IMR-90 (cell line): ENCODE measurements around the gene DENND10. TPM values are rescaled to one million over a fixed set of nuclear protein-coding genes. Genes with fewer than 3 reads are reported as not detected.

Experiments used
- ATAC-seq: fragments of 200-7000 bp; cut with Tn5 transposase; 2 replicates; pipeline ENCODE4 v1.9.1; 2020; ENCODE audit warnings: low read depth, mild to moderate bottlenecking, moderate library complexity
- BruUV-seq: library from RNA; stranded (reverse); fragments of 400-500 nt; replicated peaks from 2 replicates; lab custom pipeline; 2021; lab: Mats Ljungman, UMichigan
- CTCF ChIA-PET: fragments of 300-600 bp; formaldehyde crosslinking; extraction: SDS; loops from one replicate; lab custom pipeline; 2021; ENCODE audit warnings: antibody characterized with exemption; lab: Yijun Ruan, JAX
- POLR2A ChIA-PET: fragments of 300-600 bp; sonication (Branson Sonifier 250); formaldehyde crosslinking; loops from one replicate; lab custom pipeline; 2022; ENCODE audit warnings: antibody characterized with exemption; ENCODE audit not compliant: unreplicated experiment; lab: Charles Lee
- DNase-seq: peaks from one replicate; pipeline ENCODE4 v3.0.0; 2013
- H2AFZ ChIP-seq: replicated peaks from 2 replicates; pipeline ENCODE3; 2013; ENCODE audit warnings: low read length, mild to moderate bottlenecking; ENCODE audit not compliant: poor library complexity
- H2AK5ac ChIP-seq: 2 replicates; pipeline ENCODE4 v1.6.1; 2013; ENCODE audit warnings: low read depth, low read length, inconsistent platforms
- H2AK9ac ChIP-seq: replicated peaks from 2 replicates; pipeline ENCODE3; 2013; ENCODE audit warnings: mild to moderate bottlenecking, low read depth, low read length, moderate library complexity; ENCODE audit not compliant: poor library complexity
- H2BK120ac ChIP-seq: 2 replicates; pipeline ENCODE4 v1.6.1; 2013; ENCODE audit warnings: low read depth, low read length, inconsistent platforms
- H2BK15ac ChIP-seq: 3 replicates; pipeline ENCODE4 v1.6.1; 2013; ENCODE audit warnings: low read depth, low read length, inconsistent platforms
- H2BK20ac ChIP-seq: 2 replicates; pipeline ENCODE4 v1.6.1; 2013; ENCODE audit warnings: low read depth, mild to moderate bottlenecking, inconsistent platforms, low read length, moderate library complexity
- H2BK5ac ChIP-seq: 2 replicates; pipeline ENCODE4 v1.6.1; 2013; ENCODE audit warnings: mild to moderate bottlenecking, low read depth, low read length, inconsistent platforms; ENCODE audit not compliant: poor library complexity, severe bottlenecking
- H3K14ac ChIP-seq: replicated peaks from 2 replicates; pipeline ENCODE4 v1.6.1; 2013; ENCODE audit warnings: low read depth, low read length, inconsistent platforms
- H3K18ac ChIP-seq: 2 replicates; pipeline ENCODE4 v1.6.1; 2013; ENCODE audit warnings: low read depth, low read length, control low read depth
- H3K23ac ChIP-seq: 2 replicates; pipeline ENCODE4 v1.6.1; 2013; ENCODE audit warnings: low read depth, low read length, inconsistent platforms
- H3K27ac ChIP-seq: 2 replicates; pipeline ENCODE4 v1.5.1; 2013; ENCODE audit warnings: mild to moderate bottlenecking, control low read depth, low read length; ENCODE audit not compliant: insufficient read depth
- H3K27me3 ChIP-seq: 2 replicates; pipeline ENCODE4 v1.6.1; 2013; ENCODE audit warnings: low read length; ENCODE audit not compliant: control insufficient read depth, insufficient read depth
- H3K36me3 ChIP-seq: 2 replicates; pipeline ENCODE4 v1.6.1; 2013; ENCODE audit warnings: low read length, mixed read lengths; ENCODE audit not compliant: control insufficient read depth, insufficient read depth
- H3K4ac ChIP-seq: 2 replicates; pipeline ENCODE4 v1.6.1; 2013; ENCODE audit warnings: low read depth, low read length, inconsistent platforms
- H3K4me1 ChIP-seq: 2 replicates; pipeline ENCODE4 v1.6.1; 2013; ENCODE audit warnings: low read length, mixed read lengths; ENCODE audit not compliant: control insufficient read depth, insufficient read depth
- H3K4me2 ChIP-seq: 2 replicates; pipeline ENCODE4 v1.6.1; 2013; ENCODE audit warnings: low read depth, mild to moderate bottlenecking, control low read depth, low read length, moderate library complexity
- H3K4me3 ChIP-seq: 2 replicates; pipeline ENCODE4 v1.5.1; 2013; ENCODE audit warnings: low read depth, mild to moderate bottlenecking, control low read depth, low read length, moderate library complexity; ENCODE audit not compliant: insufficient read depth
- H3K56ac ChIP-seq: 2 replicates; pipeline ENCODE4 v1.6.1; 2013; ENCODE audit warnings: low read length, inconsistent platforms; ENCODE audit not compliant: insufficient read depth; ENCODE audit errors: extremely low read depth
- H3K79me1 ChIP-seq, 2 experiments: 2 replicates each; pipeline ENCODE4 v1.6.1; 2013; ENCODE audit warnings: low read length in 2 of 2, inconsistent platforms in 1 of 2, low read depth in 1 of 2
- H3K9ac ChIP-seq: 2 replicates; pipeline ENCODE4 v1.6.1; 2013; ENCODE audit warnings: low read depth, low read length, control low read depth
- H3K9me1 ChIP-seq: 2 replicates; pipeline ENCODE4 v1.6.1; 2013; ENCODE audit warnings: low read length, inconsistent platforms; ENCODE audit not compliant: insufficient read depth
- H3K9me3 ChIP-seq: 2 replicates; pipeline ENCODE4 v1.6.1; 2013; ENCODE audit warnings: low read length; ENCODE audit not compliant: control insufficient read depth, insufficient read depth
- H4K20me1 ChIP-seq: 2 replicates; pipeline ENCODE4 v1.6.1; 2013; ENCODE audit warnings: low read length, inconsistent platforms; ENCODE audit not compliant: insufficient read depth
- H4K5ac ChIP-seq: 2 replicates; pipeline ENCODE4 v1.6.1; 2013; ENCODE audit warnings: mild to moderate bottlenecking, low read depth, low read length, control low read depth
- H4K8ac ChIP-seq, 2 experiments: 2 replicates each; pipeline ENCODE4 v1.6.1; 2013; ENCODE audit warnings: low read depth in 2 of 2, low read length in 2 of 2, control low read depth in 1 of 2, inconsistent platforms in 1 of 2
- H4K91ac ChIP-seq: 2 replicates; pipeline ENCODE4 v1.6.1; 2013; ENCODE audit warnings: low read depth, low read length, inconsistent platforms; ENCODE audit not compliant: insufficient read depth
- BHLHE40 ChIP-seq: fragments of 150-350 bp; IDR thresholded peaks from 2 replicates; pipeline ENCODE4 v1.6.1; 2016; ENCODE audit warnings: mild to moderate bottlenecking, low read depth, low read length
- CEBPB ChIP-seq: IDR thresholded peaks from 2 replicates; pipeline ENCODE4 v1.6.1; 2012; ENCODE audit warnings: low read depth, low read length, improper control_type of control experiment
- CHD1 ChIP-seq: IDR thresholded peaks from 2 replicates; pipeline ENCODE4 v1.6.1; 2012; ENCODE audit warnings: low read depth, low read length, improper control_type of control experiment
- CTCF ChIP-seq: conservative IDR thresholded peaks from 2 replicates; pipeline ENCODE4 v1.5.1; 2012; ENCODE audit warnings: mild to moderate bottlenecking, low read depth, low read length, improper control_type of control experiment
- FOS ChIP-seq: fragments of 150-350 bp; IDR thresholded peaks from 2 replicates; pipeline ENCODE4 v1.6.1; 2016; ENCODE audit warnings: low read depth, low read length
- MAFK ChIP-seq: IDR thresholded peaks from 2 replicates; pipeline ENCODE4 v1.6.1; 2012; ENCODE audit warnings: low read depth, low read length, improper control_type of control experiment
- MXI1 ChIP-seq: IDR thresholded peaks from 2 replicates; pipeline ENCODE4 v1.6.1; 2012; ENCODE audit warnings: low read depth, mild to moderate bottlenecking, low read length, moderate library complexity, borderline replicate concordance
- NFE2L2 ChIP-seq: fragments of 150-350 bp; IDR thresholded peaks from 2 replicates; pipeline ENCODE4 v1.6.1; 2016; ENCODE audit warnings: low read depth, mild to moderate bottlenecking, low read length
- POLR2A ChIP-seq: IDR thresholded peaks from 2 replicates; pipeline ENCODE4 v1.6.1; 2012; ENCODE audit warnings: mild to moderate bottlenecking, low read depth, low read length
- RCOR1 ChIP-seq: IDR thresholded peaks from 2 replicates; pipeline ENCODE4 v1.6.1; 2012; ENCODE audit warnings: mild to moderate bottlenecking, low read length, improper control_type of control experiment; ENCODE audit not compliant: insufficient replicate concordance
- RFX5 ChIP-seq: IDR thresholded peaks from 2 replicates; pipeline ENCODE4 v1.8.0; 2012; ENCODE audit warnings: low read depth, mild to moderate bottlenecking, low read length, moderate library complexity
- SMC3 ChIP-seq: fragments of 150-350 bp; IDR thresholded peaks from 2 replicates; pipeline ENCODE4 v1.6.1; 2016; ENCODE audit warnings: low read depth, mild to moderate bottlenecking, antibody characterized with exemption, low read length, moderate library complexity
- WGBS, 2 experiments: methylation state at CpG; one replicate each; pipeline versions ENCODE4 v1.1.5 to v1.1.7; 2013; ENCODE audit warnings: missing lambda C conversion rate in 2 of 2; ENCODE audit not compliant: insufficient read length in 1 of 2; ENCODE audit errors: extremely low coverage in 2 of 2; 5-methylcytosine and 5-hydroxymethylcytosine counted together
- dilution Hi-C: fragments of 300-500 bp; cut with HindIII; formaldehyde crosslinking; loops from one replicate; pipeline ENCODE4 v1.14.3; 2018; ENCODE audit warnings: low sequenced_read_pairs; ENCODE audit not compliant: unreplicated experiment
- in situ Hi-C: fragments of 300-500 bp; cut with MboI; formaldehyde crosslinking; loops from 3 replicates; pipeline ENCODE4 v1.14.3; 2019; ENCODE audit warnings: low sequenced_read_pairs, inconsistent platforms, mixed read lengths
- intact Hi-C: fragments of 100-400 bp; cut with micrococcal nuclease; formaldehyde crosslinking; loops from 2 replicates; pipeline ENCODE4 v1.10.0; 2022
- polyA plus RNA-seq, 3 experiments: library from polyadenylated mRNA; depleted of rRNA; stranded (reverse); fragments of >200 nt; gene quantifications; 2 replicates each; pipeline ENCODE4 v1.2.3, GENCODE V29; 2012; ENCODE audit warnings: low replicate concordance in 1 of 3
- total RNA-seq: library from RNA; depleted of rRNA; stranded (reverse); fragments of >200 nt; gene quantifications from 2 replicates; pipeline ENCODE4 v1.2.3, GENCODE V29; 2012
- TF ChIP-seq, protein P1 (sequence below): fragments of 150-350 bp; IDR thresholded peaks from 2 replicates; pipeline ENCODE4 v1.6.1; 2016; ENCODE audit warnings: low read depth, mild to moderate bottlenecking, low read length, moderate library complexity, borderline replicate concordance
- TF ChIP-seq, protein P2 (sequence below): fragments of 150-350 bp; IDR thresholded peaks from 2 replicates; pipeline ENCODE4 v1.6.1; 2017; ENCODE audit warnings: mild to moderate bottlenecking, antibody characterized with exemption, low read length, low read depth

The DENND10 gene
- total and polyA plus RNA-seq, 2 of the 4 experiments (the other 2 are of a cell fraction), result 50.9 to 81.4 TPM

DNA sequence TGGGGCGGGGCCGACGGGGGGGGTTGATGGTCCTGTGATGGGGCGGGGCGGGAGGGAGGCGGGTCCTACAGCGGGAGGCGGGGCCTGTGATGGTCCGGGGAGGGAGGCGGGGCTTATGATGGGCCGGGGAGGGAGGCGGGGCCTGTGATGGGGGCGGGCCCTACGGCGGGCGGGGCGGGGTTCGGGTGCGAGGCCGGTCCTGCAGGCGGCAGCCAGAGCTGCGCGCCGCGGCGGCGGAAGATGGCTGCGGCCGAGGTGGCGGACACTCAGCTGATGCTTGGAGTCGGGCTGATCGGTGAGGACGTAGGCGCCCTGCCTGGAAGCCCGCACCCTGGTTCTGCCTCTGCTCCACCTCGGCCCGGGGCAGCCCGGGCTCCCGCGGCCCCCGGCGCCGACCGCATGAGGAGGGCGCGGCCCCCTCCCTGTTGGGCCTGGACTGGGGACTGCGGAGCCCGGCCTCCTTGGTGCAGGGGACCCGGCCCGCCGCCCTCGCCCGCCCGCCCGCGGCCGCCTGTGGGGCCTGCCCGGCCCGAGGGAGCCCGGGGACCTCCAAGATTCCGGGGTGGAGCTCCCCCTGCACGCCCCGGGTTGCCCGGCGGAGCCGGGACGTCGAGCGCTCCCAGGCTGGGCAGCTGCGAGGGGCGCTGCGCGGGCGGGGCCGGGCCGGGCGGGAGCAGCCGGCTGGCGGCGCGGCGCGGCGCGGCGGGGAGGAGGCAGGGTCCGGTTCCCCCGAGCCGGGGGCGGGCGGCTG lies at the start of gene DENND10 (continued):
- TF ChIP-seq, protein P1, sequence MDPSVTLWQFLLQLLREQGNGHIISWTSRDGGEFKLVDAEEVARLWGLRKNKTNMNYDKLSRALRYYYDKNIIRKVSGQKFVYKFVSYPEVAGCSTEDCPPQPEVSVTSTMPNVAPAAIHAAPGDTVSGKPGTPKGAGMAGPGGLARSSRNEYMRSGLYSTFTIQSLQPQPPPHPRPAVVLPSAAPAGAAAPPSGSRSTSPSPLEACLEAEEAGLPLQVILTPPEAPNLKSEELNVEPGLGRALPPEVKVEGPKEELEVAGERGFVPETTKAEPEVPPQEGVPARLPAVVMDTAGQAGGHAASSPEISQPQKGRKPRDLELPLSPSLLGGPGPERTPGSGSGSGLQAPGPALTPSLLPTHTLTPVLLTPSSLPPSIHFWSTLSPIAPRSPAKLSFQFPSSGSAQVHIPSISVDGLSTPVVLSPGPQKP, result no peak

GRCh38 chr10:119055472-119055871 lies 48.4 kb upstream of the DENND10 start:
- H3K23ac ChIP-seq, result no peak overlapping the region
- intact Hi-C loops (loop anchor here (5.0 kb wide), 2 partner anchors 522 to 872 kb away; no protein-coding TSS in a partner anchor), dilution Hi-C loops (no loop called here), in situ Hi-C loops (no loop called here)
- H2AK5ac ChIP-seq, result no peak overlapping the region
- BruUV-seq, result no TSS peak
- H4K8ac ChIP-seq, result no peak overlapping the region
- H3K79me1 ChIP-seq, result peaks cover 35 to 45% of the 10 kb centered on the region in 2 experiments
- H2AK9ac ChIP-seq, result no peak overlapping the region
- no peaks in the 10 kb centered on the region for H3K9me3 ChIP-seq
- H3K27me3 ChIP-seq, result no peaks in the 10 kb centered on the region
- H2BK120ac ChIP-seq, result no peak overlapping the region
- no peaks in the 10 kb centered on the region for H3K9me1 ChIP-seq
- no peak overlapping the region for H3K18ac ChIP-seq
- H4K5ac ChIP-seq, result no peak overlapping the region
- no peak overlapping the region for H2BK5ac ChIP-seq
- H3K27ac ChIP-seq, result no peak overlapping the region
- no peak overlapping the region for H3K4me3 ChIP-seq
- no peak overlapping the region for H3K56ac ChIP-seq
- H3K9ac ChIP-seq, result no peak overlapping the region
- H4K91ac ChIP-seq, result no peak overlapping the region
- WGBS, 2 experiments, result no CpG with 5 or more reads among the region's 1 CpG
- no peak overlapping the region for H2BK20ac ChIP-seq
- ATAC-seq (no peak), DNase-seq (no peak)
- H2AFZ ChIP-seq, result no peak overlapping the region
- H3K4ac ChIP-seq, result no peak overlapping the region
- peaks cover 68% of the 10 kb centered on the region for H3K36me3 ChIP-seq
- H3K4me1 ChIP-seq, result no peaks in the 10 kb centered on the region
- no peak overlapping the region for H2BK15ac ChIP-seq
- H4K20me1 ChIP-seq, result peaks cover 19% of the 10 kb centered on the region
- H3K4me2 ChIP-seq, result no peak overlapping the region
- no peak overlapping the region for H3K14ac ChIP-seq
- ChIA-PET POLR2A (no interaction called here), CTCF (no interaction called here)
- TF ChIP-seq CTCF (no peak), BHLHE40 (no peak), CEBPB (no peak), FOS (no peak), SMC3 (no peak), CHD1 (no peak), RFX5 (no peak), MXI1 (no peak), NFE2L2 (no peak), MAFK (no peak), RCOR1 (no peak), POLR2A (no peak)
- TF ChIP-seq, protein P2, sequence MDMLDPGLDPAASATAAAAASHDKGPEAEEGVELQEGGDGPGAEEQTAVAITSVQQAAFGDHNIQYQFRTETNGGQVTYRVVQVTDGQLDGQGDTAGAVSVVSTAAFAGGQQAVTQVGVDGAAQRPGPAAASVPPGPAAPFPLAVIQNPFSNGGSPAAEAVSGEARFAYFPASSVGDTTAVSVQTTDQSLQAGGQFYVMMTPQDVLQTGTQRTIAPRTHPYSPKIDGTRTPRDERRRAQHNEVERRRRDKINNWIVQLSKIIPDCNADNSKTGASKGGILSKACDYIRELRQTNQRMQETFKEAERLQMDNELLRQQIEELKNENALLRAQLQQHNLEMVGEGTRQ, result no peak
